Liver (tissue), 9 donors: Measurements from ENCODE around the gene VARS1. TPM values are rescaled to one million over a fixed set of nuclear protein-coding genes. Genes with fewer than 3 reads are reported as not detected.

Experiments used
- DNase-seq: peaks from one replicate; pipeline ENCODE4 v3.0.0-alpha.2; 2017; ENCODE audit warnings: low spot score
- H3K27ac ChIP-seq, 2 donors: one replicate each; pipeline ENCODE4 v1.7.0; 2013; ENCODE audit warnings: inconsistent platforms in 2 of 2, low read length in 2 of 2, control low read depth in 1 of 2, low read depth in 1 of 2, mild to moderate bottlenecking in 1 of 2
- H3K27me3 ChIP-seq, 4 donors: one replicate each; pipeline versions ENCODE4 v1.6.1 to v1.7.0; 2013; ENCODE audit warnings: low read length in 3 of 4, inconsistent platforms in 1 of 4, mild to moderate bottlenecking in 1 of 4, moderate library complexity in 1 of 4; ENCODE audit not compliant: control insufficient read depth in 4 of 4, insufficient read depth in 4 of 4
- H3K36me3 ChIP-seq, 4 donors: one replicate each; pipeline versions ENCODE4 v1.6.1 to v1.7.0; 2013; ENCODE audit warnings: low read length in 3 of 4, mild to moderate bottlenecking in 3 of 4, low read depth in 1 of 4, moderate library complexity in 1 of 4; ENCODE audit not compliant: control insufficient read depth in 4 of 4, insufficient read depth in 3 of 4
- H3K4me1 ChIP-seq, 4 donors: one replicate each; pipeline versions ENCODE4 v1.6.1 to v1.7.0; 2013; ENCODE audit warnings: low read length in 3 of 4, mild to moderate bottlenecking in 3 of 4, moderate library complexity in 1 of 4; ENCODE audit not compliant: control insufficient read depth in 4 of 4, insufficient read depth in 4 of 4
- H3K4me3 ChIP-seq, 3 donors: one replicate each; pipeline versions ENCODE4 v1.6.1 to v1.7.0; 2013; ENCODE audit warnings: low read length in 3 of 3, control low read depth in 1 of 3, low read depth in 1 of 3, mild to moderate bottlenecking in 1 of 3
- H3K9ac ChIP-seq, 2 donors: one replicate each; pipeline ENCODE4 v1.7.0; 2013; ENCODE audit warnings: low read length in 2 of 2, mild to moderate bottlenecking in 2 of 2, moderate library complexity in 2 of 2, control low read depth in 1 of 2, low read depth in 1 of 2
- H3K9me3 ChIP-seq, 4 donors: one replicate each; pipeline versions ENCODE4 v1.6.1 to v1.7.0; 2013; ENCODE audit warnings: low read length in 3 of 4; ENCODE audit not compliant: control insufficient read depth in 4 of 4
- EGR1 ChIP-seq, 2 donors: IDR thresholded peaks; 2 replicates each; pipeline ENCODE4 v1.6.1; 2016 to 2018; ENCODE audit warnings: antibody characterized with exemption in 2 of 2, low read depth in 2 of 2
- FOXA1 ChIP-seq: IDR thresholded peaks from 2 replicates; pipeline ENCODE4 v1.6.1; 2016; ENCODE audit warnings: antibody characterized with exemption
- FOXA2 ChIP-seq: IDR thresholded peaks from 2 replicates; pipeline ENCODE4 v1.6.1; 2016; ENCODE audit warnings: antibody characterized with exemption
- GABPA ChIP-seq, 2 donors: IDR thresholded peaks in 1 of 2; conservative IDR thresholded peaks in 1 of 2; 2 replicates each; pipeline ENCODE4 v1.6.1; 2016; ENCODE audit warnings: antibody characterized with exemption in 2 of 2, mild to moderate bottlenecking in 1 of 2, moderate library complexity in 1 of 2
- HNF4A ChIP-seq, 2 donors: conservative IDR thresholded peaks; 2 replicates each; pipeline ENCODE4 v1.6.1; 2016; ENCODE audit warnings: antibody characterized with exemption in 2 of 2, mild to moderate bottlenecking in 2 of 2
- HNF4G ChIP-seq: IDR thresholded peaks from 2 replicates; pipeline ENCODE4 v1.6.1; 2016; ENCODE audit warnings: antibody characterized with exemption
- JUND ChIP-seq, 2 donors: IDR thresholded peaks; 2 replicates each; pipeline ENCODE4 v1.6.1; 2016; ENCODE audit warnings: antibody characterized with exemption in 2 of 2
- NR2F2 ChIP-seq: IDR thresholded peaks from 2 replicates; pipeline ENCODE4 v1.6.1; 2016; ENCODE audit warnings: antibody characterized with exemption
- RAD21 ChIP-seq, 2 donors: IDR thresholded peaks; 2 replicates each; pipeline ENCODE4 v1.6.1; 2016; ENCODE audit warnings: antibody characterized with exemption in 2 of 2, mild to moderate bottlenecking in 2 of 2
- RXRA ChIP-seq, 2 donors: IDR thresholded peaks; 2 replicates each; pipeline ENCODE4 v1.6.1; 2017 to 2018; ENCODE audit warnings: antibody characterized with exemption in 2 of 2, mild to moderate bottlenecking in 1 of 2
- SP1 ChIP-seq: IDR thresholded peaks from 2 replicates; pipeline ENCODE4 v1.6.1; 2018; ENCODE audit warnings: antibody characterized with exemption, mild to moderate bottlenecking
- TAF1 ChIP-seq: conservative IDR thresholded peaks from 2 replicates; pipeline ENCODE4 v1.6.1; 2016; ENCODE audit warnings: antibody characterized with exemption, mild to moderate bottlenecking
- YY1 ChIP-seq: IDR thresholded peaks from 2 replicates; pipeline ENCODE4 v1.6.1; 2016; ENCODE audit warnings: antibody characterized with exemption, mild to moderate bottlenecking
- WGBS: extraction: QIAGEN DNeasy Blood & Tissue Kit; methylation state at CpG from one replicate; pipeline ENCODE4 v1.1.7; 2013; 5-methylcytosine and 5-hydroxymethylcytosine counted together
- polyA plus RNA-seq, 2 donors: library from polyadenylated mRNA; stranded (reverse) in 1 of 2; unstranded in 1 of 2; fragments of 200-250 nt in 1 of 2; fragments of >200 nt in 1 of 2; fragmentation: Nextera tagmentation in 1 of 2; extraction: Ambion mirVana in 1 of 2; gene quantifications; one replicate each; pipeline versions ENCODE4 v1.2.1 to v1.2.3, GENCODE V29; 2013 to 2015
- total RNA-seq, 2 donors: library from RNA; depleted of rRNA; stranded (reverse); fragments of >200 nt; gene quantifications; one replicate each; pipeline ENCODE4 v1.2.3, GENCODE V29; 2014
- TF ChIP-seq, protein P1 (sequence below): IDR thresholded peaks from 2 replicates; pipeline ENCODE4 v1.6.1; 2016; ENCODE audit warnings: antibody characterized with exemption
- TF ChIP-seq, protein P2 (sequence below): IDR thresholded peaks from 2 replicates; pipeline ENCODE4 v1.6.1; 2016; ENCODE audit warnings: antibody characterized with exemption, mild to moderate bottlenecking
- TF ChIP-seq, protein P3 (sequence below): IDR thresholded peaks from 2 replicates; pipeline ENCODE4 v1.6.1; 2016; ENCODE audit warnings: antibody characterized with exemption
- TF ChIP-seq, protein P4 (sequence below): fragments of 150-350 bp; IDR thresholded peaks from 2 replicates; pipeline ENCODE4 v1.5.1; 2017; ENCODE audit warnings: improper control_type of control experiment, low read depth, low read length; ENCODE audit not compliant: missing input control
- TF ChIP-seq, protein P5 (sequence below): IDR thresholded peaks from 2 replicates; pipeline ENCODE4 v1.6.1; 2016; ENCODE audit warnings: antibody characterized with exemption
- donor health status: healthy.
- donor health status: healthy.
- donor health status: healthy.
- donor health status: healthy.
- donor health status: healthy.

VARS1 gene
- total and polyA plus RNA-seq, 4 donors, result 17.9 to 44.7 (median 32.4) TPM

DNA sequence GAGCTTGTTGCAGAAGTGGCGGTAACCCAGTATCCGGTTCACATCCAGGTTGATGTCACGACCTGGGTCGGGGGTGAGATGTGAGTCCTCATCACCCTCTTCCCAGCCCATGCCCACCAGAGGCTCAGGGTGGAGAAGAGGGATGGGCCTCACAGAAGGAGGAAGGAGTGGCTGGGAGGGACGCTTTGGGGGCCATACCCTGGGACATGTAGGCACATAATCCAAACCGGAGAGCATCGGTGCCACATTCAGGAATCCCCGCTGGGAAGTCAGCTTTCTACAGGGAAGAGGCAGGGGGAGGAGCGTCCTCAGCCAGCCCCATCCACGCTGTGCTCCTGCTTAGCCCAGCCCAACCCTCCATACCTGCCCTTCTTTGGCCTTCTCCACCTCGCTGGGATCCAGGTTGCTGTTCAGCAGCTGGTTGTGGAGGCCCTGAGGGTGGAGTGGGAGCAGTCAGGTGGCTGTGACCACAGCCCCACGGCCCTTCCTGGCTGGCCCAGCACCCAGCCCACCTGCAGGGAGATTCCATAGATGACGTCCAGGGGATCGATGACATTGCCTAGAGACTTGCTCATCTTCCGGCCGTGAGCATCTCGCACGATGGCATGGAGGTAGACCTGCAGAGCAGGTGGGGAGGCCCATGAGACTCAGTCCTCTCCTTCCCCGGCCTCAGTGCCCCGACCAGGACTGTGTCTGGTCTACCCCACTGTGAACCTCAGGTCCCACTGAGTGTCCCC is 14.9 kb downstream of the VARS1 start:
- H3K4me3 ChIP-seq, result no peak overlapping the region
- DNase-seq, result no peak
- H3K4me1 ChIP-seq, result peaks cover 6 to 32% (median 23%) of the 10 kb centered on the region in 4 donors
- no peaks in the 10 kb centered on the region for H3K9me3 ChIP-seq
- peaks cover 14 to 53% (median 17%) of the 10 kb centered on the region in 4 donors for H3K36me3 ChIP-seq
- H3K27ac ChIP-seq, result no peak overlapping the region
- H3K9ac ChIP-seq, result no peak overlapping the region
- TF ChIP-seq YY1 (no peak), RAD21 (IDR thresholded peaks at IDR 0.05) (no peak), FOXA2 (no peak), HNF4A (conservative IDR thresholded peaks at IDR 0.05) (no peak), HNF4G (no peak), TAF1 (no peak), GABPA (IDR thresholded peaks at IDR 0.05 in 1 of 2, conservative IDR thresholded peaks at IDR 0.05 in 1 of 2) (no peak), FOXA1 (no peak), EGR1 (IDR thresholded peaks at IDR 0.05; ENCODE audit: low read depth in 2 of 2) (no peak), RXRA (IDR thresholded peaks at IDR 0.05) (no peak), NR2F2 (no peak), SP1 (no peak), JUND (IDR thresholded peaks at IDR 0.05) (no peak)
- TF ChIP-seq, protein P1, sequence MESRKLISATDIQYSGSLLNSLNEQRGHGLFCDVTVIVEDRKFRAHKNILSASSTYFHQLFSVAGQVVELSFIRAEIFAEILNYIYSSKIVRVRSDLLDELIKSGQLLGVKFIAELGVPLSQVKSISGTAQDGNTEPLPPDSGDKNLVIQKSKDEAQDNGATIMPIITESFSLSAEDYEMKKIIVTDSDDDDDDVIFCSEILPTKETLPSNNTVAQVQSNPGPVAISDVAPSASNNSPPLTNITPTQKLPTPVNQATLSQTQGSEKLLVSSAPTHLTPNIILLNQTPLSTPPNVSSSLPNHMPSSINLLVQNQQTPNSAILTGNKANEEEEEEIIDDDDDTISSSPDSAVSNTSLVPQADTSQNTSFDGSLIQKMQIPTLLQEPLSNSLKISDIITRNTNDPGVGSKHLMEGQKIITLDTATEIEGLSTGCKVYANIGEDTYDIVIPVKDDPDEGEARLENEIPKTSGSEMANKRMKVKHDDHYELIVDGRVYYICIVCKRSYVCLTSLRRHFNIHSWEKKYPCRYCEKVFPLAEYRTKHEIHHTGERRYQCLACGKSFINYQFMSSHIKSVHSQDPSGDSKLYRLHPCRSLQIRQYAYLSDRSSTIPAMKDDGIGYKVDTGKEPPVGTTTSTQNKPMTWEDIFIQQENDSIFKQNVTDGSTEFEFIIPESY, result no peak
- TF ChIP-seq, protein P2, sequence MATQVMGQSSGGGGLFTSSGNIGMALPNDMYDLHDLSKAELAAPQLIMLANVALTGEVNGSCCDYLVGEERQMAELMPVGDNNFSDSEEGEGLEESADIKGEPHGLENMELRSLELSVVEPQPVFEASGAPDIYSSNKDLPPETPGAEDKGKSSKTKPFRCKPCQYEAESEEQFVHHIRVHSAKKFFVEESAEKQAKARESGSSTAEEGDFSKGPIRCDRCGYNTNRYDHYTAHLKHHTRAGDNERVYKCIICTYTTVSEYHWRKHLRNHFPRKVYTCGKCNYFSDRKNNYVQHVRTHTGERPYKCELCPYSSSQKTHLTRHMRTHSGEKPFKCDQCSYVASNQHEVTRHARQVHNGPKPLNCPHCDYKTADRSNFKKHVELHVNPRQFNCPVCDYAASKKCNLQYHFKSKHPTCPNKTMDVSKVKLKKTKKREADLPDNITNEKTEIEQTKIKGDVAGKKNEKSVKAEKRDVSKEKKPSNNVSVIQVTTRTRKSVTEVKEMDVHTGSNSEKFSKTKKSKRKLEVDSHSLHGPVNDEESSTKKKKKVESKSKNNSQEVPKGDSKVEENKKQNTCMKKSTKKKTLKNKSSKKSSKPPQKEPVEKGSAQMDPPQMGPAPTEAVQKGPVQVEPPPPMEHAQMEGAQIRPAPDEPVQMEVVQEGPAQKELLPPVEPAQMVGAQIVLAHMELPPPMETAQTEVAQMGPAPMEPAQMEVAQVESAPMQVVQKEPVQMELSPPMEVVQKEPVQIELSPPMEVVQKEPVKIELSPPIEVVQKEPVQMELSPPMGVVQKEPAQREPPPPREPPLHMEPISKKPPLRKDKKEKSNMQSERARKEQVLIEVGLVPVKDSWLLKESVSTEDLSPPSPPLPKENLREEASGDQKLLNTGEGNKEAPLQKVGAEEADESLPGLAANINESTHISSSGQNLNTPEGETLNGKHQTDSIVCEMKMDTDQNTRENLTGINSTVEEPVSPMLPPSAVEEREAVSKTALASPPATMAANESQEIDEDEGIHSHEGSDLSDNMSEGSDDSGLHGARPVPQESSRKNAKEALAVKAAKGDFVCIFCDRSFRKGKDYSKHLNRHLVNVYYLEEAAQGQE, result no peak
- TF ChIP-seq, protein P3, sequence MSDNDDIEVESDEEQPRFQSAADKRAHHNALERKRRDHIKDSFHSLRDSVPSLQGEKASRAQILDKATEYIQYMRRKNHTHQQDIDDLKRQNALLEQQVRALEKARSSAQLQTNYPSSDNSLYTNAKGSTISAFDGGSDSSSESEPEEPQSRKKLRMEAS, result no peak
- TF ChIP-seq, protein P4, sequence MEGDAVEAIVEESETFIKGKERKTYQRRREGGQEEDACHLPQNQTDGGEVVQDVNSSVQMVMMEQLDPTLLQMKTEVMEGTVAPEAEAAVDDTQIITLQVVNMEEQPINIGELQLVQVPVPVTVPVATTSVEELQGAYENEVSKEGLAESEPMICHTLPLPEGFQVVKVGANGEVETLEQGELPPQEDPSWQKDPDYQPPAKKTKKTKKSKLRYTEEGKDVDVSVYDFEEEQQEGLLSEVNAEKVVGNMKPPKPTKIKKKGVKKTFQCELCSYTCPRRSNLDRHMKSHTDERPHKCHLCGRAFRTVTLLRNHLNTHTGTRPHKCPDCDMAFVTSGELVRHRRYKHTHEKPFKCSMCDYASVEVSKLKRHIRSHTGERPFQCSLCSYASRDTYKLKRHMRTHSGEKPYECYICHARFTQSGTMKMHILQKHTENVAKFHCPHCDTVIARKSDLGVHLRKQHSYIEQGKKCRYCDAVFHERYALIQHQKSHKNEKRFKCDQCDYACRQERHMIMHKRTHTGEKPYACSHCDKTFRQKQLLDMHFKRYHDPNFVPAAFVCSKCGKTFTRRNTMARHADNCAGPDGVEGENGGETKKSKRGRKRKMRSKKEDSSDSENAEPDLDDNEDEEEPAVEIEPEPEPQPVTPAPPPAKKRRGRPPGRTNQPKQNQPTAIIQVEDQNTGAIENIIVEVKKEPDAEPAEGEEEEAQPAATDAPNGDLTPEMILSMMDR, result no peak
- TF ChIP-seq, protein P5, sequence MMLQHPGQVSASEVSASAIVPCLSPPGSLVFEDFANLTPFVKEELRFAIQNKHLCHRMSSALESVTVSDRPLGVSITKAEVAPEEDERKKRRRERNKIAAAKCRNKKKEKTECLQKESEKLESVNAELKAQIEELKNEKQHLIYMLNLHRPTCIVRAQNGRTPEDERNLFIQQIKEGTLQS, result no peak
- 93% methylated on average over 20 of the region's 20 CpGs for WGBS
- no peaks in the 10 kb centered on the region for H3K27me3 ChIP-seq
